Spleen (tissue), 7 donors: Measurements from ENCODE around the gene REPS2.

Source experiments
- CTCF ChIP-seq, 11 experiments: fragments of 200-600 bp in 7 of 11; fragments of 450-650 bp in 4 of 11; sonication (generic) in 4 of 11; IDR thresholded peaks in 8 of 11; conservative IDR thresholded peaks in 3 of 11; 1 replicate in 7 of 11; 2 replicates in 4 of 11; pipeline versions ENCODE4 v1.4.0 to v1.8.0; 2016 to 2021; ENCODE audit warnings: antibody characterized with exemption in 11 of 11, inconsistent platforms in 4 of 11, mild to moderate bottlenecking in 1 of 11
- POLR2A ChIP-seq, 3 donors: fragments of 450-650 bp; IDR thresholded peaks; one replicate each; pipeline ENCODE4 v1.5.1; 2017; ENCODE audit warnings: antibody characterized with exemption in 3 of 3, mild to moderate bottlenecking in 1 of 3
- donor health status: DM: no; HTN: no; CAD: no; lungs with moderate emphysema.
- donor health status: DM: no; HTN: no; CAD: no.
- donor health status: DM: no; HTN: no; CAD: no.

DNA sequence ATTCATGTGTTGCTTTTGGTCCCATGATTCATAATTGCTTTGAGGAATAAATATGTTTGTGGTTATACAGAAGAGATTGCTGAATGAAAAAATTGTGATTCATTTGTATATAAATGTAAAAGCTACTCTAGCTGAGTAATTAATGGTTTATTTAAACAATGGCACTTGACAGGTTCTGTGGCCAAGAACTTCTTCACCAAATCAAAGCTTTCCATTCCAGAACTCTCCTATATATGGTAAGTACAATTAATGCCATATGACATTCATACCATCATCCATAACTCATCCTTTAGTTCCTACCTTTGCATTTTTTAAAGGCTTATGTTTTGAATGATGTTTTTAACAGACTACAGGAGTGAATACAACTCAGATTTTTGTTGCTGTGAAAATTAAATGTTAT lies 105.8 kb downstream of the REPS2 start:
- no peak for TF ChIP-seq CTCF (IDR thresholded peaks at IDR 0.05 in 8 of 11, conservative IDR thresholded peaks at IDR 0.05 in 3 of 11)
- no peak for TF ChIP-seq POLR2A (IDR thresholded peaks at IDR 0.05)
